Measurements from ENCODE around the gene PSTK.

The PSTK gene

DNA sequence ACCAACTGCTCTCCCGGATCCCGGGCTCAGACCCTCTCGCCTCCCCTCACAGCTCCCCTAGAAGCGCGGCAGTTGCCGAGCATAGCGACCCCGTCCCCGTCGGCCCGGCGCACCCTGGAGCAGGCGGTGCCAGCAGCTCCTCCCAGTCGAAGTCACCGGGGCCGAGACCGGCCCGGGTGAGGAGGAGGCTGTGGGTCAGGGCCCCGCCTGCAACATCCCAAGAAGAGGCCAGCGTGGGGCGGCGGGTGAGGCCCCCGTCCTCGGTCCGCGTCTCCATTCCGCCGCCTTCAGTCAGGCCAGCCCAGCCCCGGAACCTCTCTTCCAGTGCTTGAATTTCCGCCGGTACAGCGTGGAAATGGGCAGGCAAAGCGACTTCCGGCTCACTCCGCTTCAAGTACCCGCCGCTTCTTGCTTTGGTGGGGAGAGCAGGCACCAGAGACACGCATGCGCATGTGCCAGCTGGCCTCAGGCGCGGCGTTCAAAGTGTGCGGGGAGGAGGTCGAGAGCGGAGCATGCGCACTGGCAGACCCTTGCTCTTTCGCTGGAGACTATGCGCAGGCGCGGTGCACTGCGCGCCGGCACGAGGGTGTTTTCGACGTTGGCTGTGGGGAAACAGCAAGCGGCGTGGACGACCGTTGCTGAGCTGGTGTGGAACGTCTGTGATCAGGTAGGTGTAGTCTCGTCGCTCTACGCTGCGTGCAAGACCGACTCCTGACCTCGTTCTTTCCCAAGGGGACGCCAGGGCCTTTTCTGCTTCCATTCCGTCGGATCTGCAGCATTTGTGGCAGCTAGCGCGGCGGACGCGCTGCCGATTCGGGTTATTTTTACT lies 26.1 kb upstream of the PSTK start, which contains the start of gene C10orf88:
Gene C10orf88 (minus strand): TSS at position 326 of the 829 bp plus-strand sequence. CDS start 49 bp downstream, at position 277.
- peak within 1 kb of the TSS; percentile 93 for H3K4me3 ChIP-seq (ENCODE audit: low read depth, low read length)
- TF ChIP-seq, protein P1, sequence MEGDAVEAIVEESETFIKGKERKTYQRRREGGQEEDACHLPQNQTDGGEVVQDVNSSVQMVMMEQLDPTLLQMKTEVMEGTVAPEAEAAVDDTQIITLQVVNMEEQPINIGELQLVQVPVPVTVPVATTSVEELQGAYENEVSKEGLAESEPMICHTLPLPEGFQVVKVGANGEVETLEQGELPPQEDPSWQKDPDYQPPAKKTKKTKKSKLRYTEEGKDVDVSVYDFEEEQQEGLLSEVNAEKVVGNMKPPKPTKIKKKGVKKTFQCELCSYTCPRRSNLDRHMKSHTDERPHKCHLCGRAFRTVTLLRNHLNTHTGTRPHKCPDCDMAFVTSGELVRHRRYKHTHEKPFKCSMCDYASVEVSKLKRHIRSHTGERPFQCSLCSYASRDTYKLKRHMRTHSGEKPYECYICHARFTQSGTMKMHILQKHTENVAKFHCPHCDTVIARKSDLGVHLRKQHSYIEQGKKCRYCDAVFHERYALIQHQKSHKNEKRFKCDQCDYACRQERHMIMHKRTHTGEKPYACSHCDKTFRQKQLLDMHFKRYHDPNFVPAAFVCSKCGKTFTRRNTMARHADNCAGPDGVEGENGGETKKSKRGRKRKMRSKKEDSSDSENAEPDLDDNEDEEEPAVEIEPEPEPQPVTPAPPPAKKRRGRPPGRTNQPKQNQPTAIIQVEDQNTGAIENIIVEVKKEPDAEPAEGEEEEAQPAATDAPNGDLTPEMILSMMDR (conservative IDR thresholded peaks at IDR 0.05; ENCODE audit: low read depth, low read length), result no peak
- DNase-seq (ENCODE audit: low read depth), result peak; percentile 99

DNA sequence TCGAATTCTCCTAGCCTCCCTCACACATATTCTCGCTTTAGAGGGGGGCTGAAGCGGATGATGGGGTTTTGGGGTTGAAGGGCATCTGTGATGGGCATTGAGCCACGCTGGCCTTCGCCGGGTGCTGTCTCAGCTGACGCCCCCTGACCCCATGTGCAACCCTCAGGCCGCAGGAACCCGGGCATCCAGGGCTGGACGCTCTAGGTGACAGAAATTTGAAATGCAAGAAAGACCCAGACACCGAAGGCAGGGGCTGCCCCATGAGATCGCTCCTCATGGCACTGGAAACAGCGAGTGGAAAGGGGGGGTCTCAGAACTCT lies 25.5 kb upstream of the PSTK start:
- H3K4me3 ChIP-seq (ENCODE audit: low read depth, low read length), result peak overlapping the region; percentile 93
- TF ChIP-seq, protein P1 (conservative IDR thresholded peaks at IDR 0.05; ENCODE audit: low read depth, low read length), result no peak
- no peak for DNase-seq (ENCODE audit: low read depth)

DNA sequence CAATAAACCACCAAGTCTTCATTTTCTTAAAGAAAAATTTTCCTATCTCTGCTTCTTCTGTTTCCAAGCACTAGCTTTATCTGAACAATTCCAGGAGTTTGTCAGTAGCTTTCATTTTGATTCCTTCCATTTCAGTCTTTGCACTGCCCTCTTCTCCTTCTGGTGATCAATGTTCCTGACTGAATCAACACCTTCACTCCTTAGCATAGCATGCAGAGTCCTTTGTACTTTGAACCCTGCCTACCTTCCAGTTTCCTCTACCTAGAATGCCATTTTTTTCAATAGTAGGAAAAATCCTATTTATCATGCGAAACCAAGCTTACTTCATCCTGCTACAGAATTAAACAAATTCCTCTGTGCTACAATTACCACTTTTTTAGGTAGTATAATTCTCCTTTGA lies 24.3 kb upstream of the PSTK start:
- TF ChIP-seq, protein P1 (conservative IDR thresholded peaks at IDR 0.05; ENCODE audit: low read depth, low read length), result no peak
- H3K4me3 ChIP-seq (ENCODE audit: low read depth, low read length), result no peak overlapping the region

DNA sequence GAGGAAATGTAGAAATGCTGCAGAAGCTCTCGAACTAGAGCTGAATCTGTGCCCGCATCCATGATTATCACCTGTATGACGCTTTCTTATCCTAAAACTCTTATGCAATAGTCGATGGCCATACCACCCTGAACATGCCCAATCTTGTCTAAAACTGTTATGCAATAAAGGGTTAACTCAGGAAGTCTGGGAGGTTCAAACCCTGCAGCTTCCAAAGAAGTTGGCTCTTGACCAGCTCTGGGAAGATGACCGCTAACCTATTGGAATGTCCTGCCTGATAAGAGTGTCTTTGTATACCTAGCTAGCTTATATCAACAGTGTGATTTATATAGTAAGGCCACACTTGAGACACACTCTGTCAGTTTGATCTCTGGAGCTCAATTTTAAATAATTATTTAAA lies 22.7 kb upstream of the PSTK start:
- TF ChIP-seq, protein P1 (conservative IDR thresholded peaks at IDR 0.05; ENCODE audit: low read depth, low read length), result no peak
- DNase-seq (ENCODE audit: low read depth), result no peak
- H3K4me3 ChIP-seq (ENCODE audit: low read depth, low read length), result no peak overlapping the region

More for the DNA sequence above, 24.3 kb upstream of the PSTK start:
- no peak for DNase-seq (ENCODE audit: low read depth)

DNA sequence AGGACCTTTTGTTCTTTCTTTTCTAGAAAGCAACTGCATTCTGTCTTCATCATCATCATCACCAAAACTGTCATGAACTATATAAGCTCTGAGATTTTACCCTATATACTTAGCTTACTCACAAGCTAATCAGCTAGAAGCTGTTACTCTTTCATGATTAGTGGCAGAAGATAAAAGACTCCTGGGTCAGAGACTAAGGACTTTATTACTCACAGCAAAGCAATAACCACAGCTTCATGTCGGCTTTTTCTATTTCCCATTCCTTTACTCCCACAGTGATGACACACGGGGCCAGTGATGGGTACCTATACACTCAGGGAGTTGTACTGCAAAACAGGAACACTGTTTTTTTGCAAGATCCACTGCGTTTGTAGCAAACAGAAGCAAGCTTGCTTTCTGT lies 17.8 kb upstream of the PSTK start:
- TF ChIP-seq, protein P1 (conservative IDR thresholded peaks at IDR 0.05; ENCODE audit: low read depth, low read length), result no peak
- no peak overlapping the region for H3K4me3 ChIP-seq (ENCODE audit: low read depth, low read length)
- no peak for DNase-seq (ENCODE audit: low read depth)

DNA sequence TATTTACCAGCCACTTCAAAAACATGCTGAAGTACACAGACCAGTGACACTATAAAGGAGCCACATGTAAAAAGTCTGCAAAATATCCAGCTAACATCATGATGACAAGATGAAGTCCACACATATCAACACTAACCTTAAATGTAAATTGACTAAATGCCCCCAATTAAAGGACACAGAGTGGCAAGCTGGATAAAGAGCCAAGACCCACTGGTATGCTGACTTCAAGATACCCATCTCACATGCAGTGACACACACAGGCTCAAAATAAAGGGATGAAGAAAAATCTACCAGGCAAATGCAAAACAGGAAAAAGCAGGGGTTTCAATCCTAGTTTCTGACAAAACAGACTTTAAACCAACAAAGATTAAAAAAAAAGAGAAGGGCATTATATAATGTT lies 13.3 kb upstream of the PSTK start:
- no peak overlapping the region for H3K4me3 ChIP-seq (ENCODE audit: low read depth, low read length)
- no peak for DNase-seq (ENCODE audit: low read depth)
- TF ChIP-seq, protein P1 (conservative IDR thresholded peaks at IDR 0.05; ENCODE audit: low read depth, low read length), result no peak

DNA sequence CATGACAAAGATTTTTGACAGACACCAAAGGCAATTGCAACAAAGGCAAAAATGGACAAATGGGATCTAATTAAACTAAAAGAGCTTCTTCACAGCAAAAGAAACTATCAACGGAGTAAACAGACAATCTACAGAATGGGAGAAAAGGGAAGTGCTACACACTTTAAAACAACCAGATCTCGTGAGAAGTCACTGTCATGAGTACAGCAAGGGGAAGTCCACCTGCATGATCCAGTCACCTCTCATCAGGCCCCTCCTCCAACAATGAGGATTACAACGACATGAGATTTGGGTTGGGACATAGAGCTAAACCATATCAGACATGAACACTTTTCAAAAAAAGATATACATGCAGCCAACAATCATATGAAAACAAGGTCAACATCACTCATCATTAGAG lies 11.5 kb upstream of the PSTK start:
- DNase-seq (ENCODE audit: low read depth), result no peak
- TF ChIP-seq, protein P1 (conservative IDR thresholded peaks at IDR 0.05; ENCODE audit: low read depth, low read length), result no peak
- no peak overlapping the region for H3K4me3 ChIP-seq (ENCODE audit: low read depth, low read length)

Data from choroid plexus epithelial cell (primary cell).